GF-D8 (cell line): ENCODE data around the gene ACTMAP.

ENCODE experiments used
- DNase-seq: peaks from one replicate; lab custom pipeline; 2025; lab: John Stamatoyannopoulos, UW

Gene ACTMAP

GRCh38 chr19:40693896-40694295 is 56.4 kb downstream of the ACTMAP start:
- DNase-seq = no peak

- no peak for DNase-seq
Measured at GRCh38 chr19:40693150-40693788, 57.0 kb downstream of the ACTMAP start.

GRCh38 chr19:40692212-40692551 is 58.1 kb downstream of the ACTMAP start:
- DNase-seq = no peak

GRCh38 chr19:40691421-40692211 is 58.7 kb downstream of the ACTMAP start:
- no peak for DNase-seq
